ENCODE data around the gene FBLN2.

GRCh38 chr3:13524979-13525669 lies 23.8 kb upstream of the FBLN2 start:
- TF ChIP-seq, protein P1, sequence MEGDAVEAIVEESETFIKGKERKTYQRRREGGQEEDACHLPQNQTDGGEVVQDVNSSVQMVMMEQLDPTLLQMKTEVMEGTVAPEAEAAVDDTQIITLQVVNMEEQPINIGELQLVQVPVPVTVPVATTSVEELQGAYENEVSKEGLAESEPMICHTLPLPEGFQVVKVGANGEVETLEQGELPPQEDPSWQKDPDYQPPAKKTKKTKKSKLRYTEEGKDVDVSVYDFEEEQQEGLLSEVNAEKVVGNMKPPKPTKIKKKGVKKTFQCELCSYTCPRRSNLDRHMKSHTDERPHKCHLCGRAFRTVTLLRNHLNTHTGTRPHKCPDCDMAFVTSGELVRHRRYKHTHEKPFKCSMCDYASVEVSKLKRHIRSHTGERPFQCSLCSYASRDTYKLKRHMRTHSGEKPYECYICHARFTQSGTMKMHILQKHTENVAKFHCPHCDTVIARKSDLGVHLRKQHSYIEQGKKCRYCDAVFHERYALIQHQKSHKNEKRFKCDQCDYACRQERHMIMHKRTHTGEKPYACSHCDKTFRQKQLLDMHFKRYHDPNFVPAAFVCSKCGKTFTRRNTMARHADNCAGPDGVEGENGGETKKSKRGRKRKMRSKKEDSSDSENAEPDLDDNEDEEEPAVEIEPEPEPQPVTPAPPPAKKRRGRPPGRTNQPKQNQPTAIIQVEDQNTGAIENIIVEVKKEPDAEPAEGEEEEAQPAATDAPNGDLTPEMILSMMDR (conservative IDR thresholded peaks at IDR 0.05) = no peak
- no peak for TF ChIP-seq ZFX (IDR thresholded peaks at IDR 0.05)
